Gastrocnemius medialis (tissue), 4 donors: ENCODE results near the gene SALL3.

ENCODE experiments used
- POLR2A ChIP-seq, 2 donors: fragments of 450-650 bp; IDR thresholded peaks; one replicate each; pipeline ENCODE4 v1.6.1; 2017; ENCODE audit warnings: antibody characterized with exemption in 2 of 2, mild to moderate bottlenecking in 2 of 2, moderate library complexity in 2 of 2
- TF ChIP-seq, protein P1 (sequence below), 5 experiments: fragments of 450-650 bp in 3 of 5; fragments of 200-600 bp in 2 of 5; sonication (generic) in 2 of 5; IDR thresholded peaks in 4 of 5; conservative IDR thresholded peaks in 1 of 5; 1 replicate in 4 of 5; 2 replicates in 1 of 5; pipeline ENCODE4 v1.5.1; 2016 to 2019; ENCODE audit warnings: antibody characterized with exemption in 5 of 5, mild to moderate bottlenecking in 3 of 5, moderate library complexity in 3 of 5

DNA sequence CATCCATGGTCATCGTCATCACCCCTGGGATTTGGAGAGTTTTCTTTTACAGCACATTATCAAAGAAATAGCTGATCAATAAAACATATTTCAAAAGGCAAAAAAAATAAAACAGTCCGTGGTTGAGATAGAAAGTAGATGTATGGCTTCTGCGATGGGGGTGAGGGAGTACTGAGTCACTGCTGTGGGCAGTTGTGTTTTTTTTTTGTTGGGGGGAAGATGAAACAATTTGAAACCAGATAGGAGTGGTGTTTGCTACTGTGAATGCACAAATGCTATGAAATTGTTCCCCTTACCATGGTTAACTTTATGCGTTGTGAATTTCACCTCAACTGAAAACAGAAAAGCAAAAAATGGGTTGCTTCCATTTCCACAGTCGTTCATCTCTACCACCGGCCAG lies 11.9 kb upstream of the SALL3 start:
- TF ChIP-seq, protein P1, sequence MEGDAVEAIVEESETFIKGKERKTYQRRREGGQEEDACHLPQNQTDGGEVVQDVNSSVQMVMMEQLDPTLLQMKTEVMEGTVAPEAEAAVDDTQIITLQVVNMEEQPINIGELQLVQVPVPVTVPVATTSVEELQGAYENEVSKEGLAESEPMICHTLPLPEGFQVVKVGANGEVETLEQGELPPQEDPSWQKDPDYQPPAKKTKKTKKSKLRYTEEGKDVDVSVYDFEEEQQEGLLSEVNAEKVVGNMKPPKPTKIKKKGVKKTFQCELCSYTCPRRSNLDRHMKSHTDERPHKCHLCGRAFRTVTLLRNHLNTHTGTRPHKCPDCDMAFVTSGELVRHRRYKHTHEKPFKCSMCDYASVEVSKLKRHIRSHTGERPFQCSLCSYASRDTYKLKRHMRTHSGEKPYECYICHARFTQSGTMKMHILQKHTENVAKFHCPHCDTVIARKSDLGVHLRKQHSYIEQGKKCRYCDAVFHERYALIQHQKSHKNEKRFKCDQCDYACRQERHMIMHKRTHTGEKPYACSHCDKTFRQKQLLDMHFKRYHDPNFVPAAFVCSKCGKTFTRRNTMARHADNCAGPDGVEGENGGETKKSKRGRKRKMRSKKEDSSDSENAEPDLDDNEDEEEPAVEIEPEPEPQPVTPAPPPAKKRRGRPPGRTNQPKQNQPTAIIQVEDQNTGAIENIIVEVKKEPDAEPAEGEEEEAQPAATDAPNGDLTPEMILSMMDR (IDR thresholded peaks at IDR 0.05 in 4 of 5, conservative IDR thresholded peaks at IDR 0.05 in 1 of 5) = no peak
- TF ChIP-seq POLR2A (IDR thresholded peaks at IDR 0.05) = no peak
